Activated B cell treated with CpG ODN at 0.5 μM for 24 hours (primary cell): ENCODE measurements around the gene RXFP2. TPM values are rescaled to one million over a fixed set of nuclear protein-coding genes. Genes with fewer than 3 reads are reported as not detected.

Experiments used
- ATAC-seq: fragments of 200-7000 bp; cut with Tn5 transposase; one replicate; pipeline ENCODE4 v1.10.0; 2021; ENCODE audit warnings: low read depth, mild to moderate bottlenecking, moderate library complexity
- CTCF ChIA-PET: fragments of 350-600 bp; sonication (Branson Sonifier 250); formaldehyde crosslinking; loops from one replicate; lab custom pipeline; 2021; ENCODE audit warnings: antibody characterized with exemption; lab: Charles Lee
- POLR2A ChIA-PET: fragments of 350-600 bp; sonication (Branson Sonifier 250); formaldehyde crosslinking; loops from one replicate; lab custom pipeline; 2021; ENCODE audit warnings: antibody characterized with exemption; lab: Charles Lee
- DNase-seq: peaks from one replicate; pipeline ENCODE4 v3.0.0; 2022
- H3K27ac Mint-ChIP-seq: one replicate; pipeline ENCODE4 v1.8.0; 2020; ENCODE audit warnings: mixed read lengths
- H3K27me3 Mint-ChIP-seq: one replicate; pipeline ENCODE4 v1.8.0; 2021; ENCODE audit warnings: mixed read lengths
- H3K36me3 Mint-ChIP-seq: one replicate; pipeline ENCODE4 v1.8.0; 2021; ENCODE audit warnings: low read depth, mixed read lengths
- H3K4me1 Mint-ChIP-seq: one replicate; pipeline ENCODE4 v1.8.0; 2021; ENCODE audit warnings: mixed read lengths
- H3K4me3 Mint-ChIP-seq: one replicate; pipeline ENCODE4 v1.8.0; 2020; ENCODE audit warnings: mild to moderate bottlenecking, mixed read lengths
- H3K9me3 Mint-ChIP-seq: one replicate; pipeline ENCODE4 v1.8.0; 2020; ENCODE audit warnings: mixed read lengths
- intact Hi-C: fragments of 100-400 bp; cut with micrococcal nuclease; formaldehyde crosslinking; loops from one replicate; pipeline ENCODE4 v1.15.1; 2024
- total RNA-seq: library from RNA; stranded (reverse); gene quantifications from 2 replicates; pipeline ENCODE4 v1.2.3, GENCODE V29; 2022
- TF ChIP-seq, protein P1 (sequence below): fragments of 200-600 bp; IDR thresholded peaks from one replicate; pipeline ENCODE4 v1.8.0; 2022; ENCODE audit warnings: antibody characterized with exemption, mild to moderate bottlenecking

Gene RXFP2
- total RNA-seq, 1 donor from 2014 or later = not detected

DNA sequence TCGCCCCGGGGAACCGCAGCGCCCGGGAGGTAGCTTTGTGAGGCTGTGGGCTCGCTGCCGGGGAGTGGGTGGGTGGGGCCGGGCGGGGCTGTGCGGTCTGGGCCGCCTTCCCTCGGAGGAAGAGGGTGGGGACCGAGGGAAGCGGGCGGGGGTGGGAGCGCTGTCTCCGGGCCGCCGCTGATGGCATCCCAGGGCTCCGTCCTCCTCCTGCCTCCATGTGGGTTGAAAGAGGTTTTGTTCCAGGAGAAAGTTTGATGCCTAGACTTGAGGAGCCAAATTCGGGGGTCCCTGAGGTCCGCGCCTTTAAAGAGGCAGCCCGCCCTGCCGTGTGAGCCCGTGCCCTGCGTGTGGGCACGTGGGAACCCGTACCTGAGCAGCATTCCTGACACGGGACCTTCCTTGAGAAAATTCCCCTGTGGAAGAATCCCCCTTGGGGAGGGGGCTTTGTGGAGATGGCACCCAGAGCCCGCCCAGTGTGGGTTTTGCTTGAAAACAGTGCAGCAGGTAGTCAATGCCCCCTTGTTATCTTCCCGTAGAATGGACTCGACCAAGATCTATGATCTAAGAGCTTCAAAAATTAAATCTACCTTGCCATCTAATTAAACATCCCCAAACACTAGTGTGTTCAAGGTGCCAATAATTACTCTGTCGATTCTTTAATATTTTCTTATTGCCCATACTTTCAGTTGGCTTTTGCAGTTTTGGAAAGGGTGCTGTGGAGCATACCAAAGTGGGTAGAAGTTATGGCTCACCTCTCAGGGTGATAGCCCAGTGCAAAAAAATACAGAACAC is 107.8 kb downstream of the RXFP2 start:
- Mint-ChIP-seq H3K27ac (no peak overlapping the region), H3K9me3 (no peaks in the 10 kb centered on the region), H3K36me3 (no peaks in the 10 kb centered on the region), H3K4me3 (peak overlapping the region; percentile 62), H3K4me1 (peaks cover 9% of the 10 kb centered on the region), H3K27me3 (peaks cover 27% of the 10 kb centered on the region)
- peak; percentile 26 for ATAC-seq
- ChIA-PET CTCF (no interaction called here), POLR2A (interaction anchor here (1.5 kb wide), 1 partner anchor 468 kb away, joined by 5 read pairs; the partner anchor contains the start of genes BRCA2 and ZAR1L)
- no peak for DNase-seq
- intact Hi-C loops = loop anchor here (2.0 to 10.0 kb wide), 7 partner anchors 16 to 1972 kb away; partner anchors contain the start of genes BRCA2, N4BP2L2, PDS5B and RFC3
- TF ChIP-seq, protein P1, sequence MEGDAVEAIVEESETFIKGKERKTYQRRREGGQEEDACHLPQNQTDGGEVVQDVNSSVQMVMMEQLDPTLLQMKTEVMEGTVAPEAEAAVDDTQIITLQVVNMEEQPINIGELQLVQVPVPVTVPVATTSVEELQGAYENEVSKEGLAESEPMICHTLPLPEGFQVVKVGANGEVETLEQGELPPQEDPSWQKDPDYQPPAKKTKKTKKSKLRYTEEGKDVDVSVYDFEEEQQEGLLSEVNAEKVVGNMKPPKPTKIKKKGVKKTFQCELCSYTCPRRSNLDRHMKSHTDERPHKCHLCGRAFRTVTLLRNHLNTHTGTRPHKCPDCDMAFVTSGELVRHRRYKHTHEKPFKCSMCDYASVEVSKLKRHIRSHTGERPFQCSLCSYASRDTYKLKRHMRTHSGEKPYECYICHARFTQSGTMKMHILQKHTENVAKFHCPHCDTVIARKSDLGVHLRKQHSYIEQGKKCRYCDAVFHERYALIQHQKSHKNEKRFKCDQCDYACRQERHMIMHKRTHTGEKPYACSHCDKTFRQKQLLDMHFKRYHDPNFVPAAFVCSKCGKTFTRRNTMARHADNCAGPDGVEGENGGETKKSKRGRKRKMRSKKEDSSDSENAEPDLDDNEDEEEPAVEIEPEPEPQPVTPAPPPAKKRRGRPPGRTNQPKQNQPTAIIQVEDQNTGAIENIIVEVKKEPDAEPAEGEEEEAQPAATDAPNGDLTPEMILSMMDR = no peak

DNA sequence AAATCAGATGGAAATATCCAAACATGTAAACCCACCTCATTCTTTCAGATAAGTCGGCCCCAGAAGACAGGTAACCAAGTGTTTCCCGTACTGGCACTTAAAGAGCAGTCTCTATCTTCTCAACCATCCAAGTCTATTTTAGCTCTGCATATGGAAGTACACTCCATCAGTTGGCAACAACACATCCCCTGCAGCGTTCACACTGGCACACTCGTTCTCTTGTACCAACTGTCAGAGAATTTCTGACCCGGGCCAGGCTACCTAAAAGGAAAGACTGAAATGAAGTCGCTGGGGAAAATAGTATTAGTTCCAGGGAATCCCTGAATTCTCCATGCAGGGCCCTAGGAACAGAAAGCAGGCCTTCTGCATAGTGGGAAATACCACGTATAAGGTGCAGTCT is 109.3 kb downstream of the RXFP2 start:
- peaks cover 20% of the 10 kb centered on the region for H3K27me3 Mint-ChIP-seq
- CTCF ChIA-PET = no interaction called here
- peaks cover 9% of the 10 kb centered on the region for H3K4me1 Mint-ChIP-seq
- H3K27ac Mint-ChIP-seq = no peak overlapping the region
- no peaks in the 10 kb centered on the region for H3K36me3 Mint-ChIP-seq
- DNase-seq (no peak), ATAC-seq (no peak)
- H3K4me3 Mint-ChIP-seq = no peak overlapping the region
- H3K9me3 Mint-ChIP-seq = no peaks in the 10 kb centered on the region
- POLR2A ChIA-PET = no interaction called here
- TF ChIP-seq, protein P1 = no peak
- intact Hi-C loops = loop anchor here (5.0 to 10.0 kb wide), 3 partner anchors 686 to 1694 kb away; partner anchors contain the start of genes N4BP2L2 and PDS5B

DNA sequence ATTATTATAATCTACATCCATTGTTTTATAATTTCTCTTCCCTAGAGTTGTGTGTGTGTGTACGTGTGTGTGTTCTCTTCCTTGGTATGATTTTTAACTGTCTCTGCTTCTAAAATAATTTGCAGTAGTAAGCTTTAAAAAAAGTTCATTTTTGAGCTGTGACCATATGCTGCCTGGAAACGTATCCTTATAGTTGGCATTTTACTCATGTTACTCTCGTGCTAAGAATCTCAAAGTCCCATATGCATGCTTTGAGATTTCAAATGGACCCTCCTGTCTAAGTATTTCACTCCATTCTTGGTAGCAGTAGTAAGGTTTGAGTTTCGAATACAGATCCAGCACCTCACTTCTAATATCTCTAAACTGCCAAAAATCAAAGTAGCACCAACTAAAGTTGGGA is 109.9 kb downstream of the RXFP2 start:
- ChIA-PET POLR2A (no interaction called here), CTCF (no interaction called here)
- Mint-ChIP-seq H3K27me3 (peaks cover 17% of the 10 kb centered on the region), H3K4me3 (no peak overlapping the region), H3K27ac (no peak overlapping the region), H3K4me1 (peaks cover 9% of the 10 kb centered on the region), H3K36me3 (no peaks in the 10 kb centered on the region), H3K9me3 (no peaks in the 10 kb centered on the region)
- DNase-seq = no peak
- intact Hi-C loops = loop anchor here (5.0 to 10.0 kb wide), 3 partner anchors 686 to 1693 kb away; partner anchors contain the start of genes N4BP2L2 and PDS5B
- TF ChIP-seq, protein P1 = no peak
- no peak for ATAC-seq

DNA sequence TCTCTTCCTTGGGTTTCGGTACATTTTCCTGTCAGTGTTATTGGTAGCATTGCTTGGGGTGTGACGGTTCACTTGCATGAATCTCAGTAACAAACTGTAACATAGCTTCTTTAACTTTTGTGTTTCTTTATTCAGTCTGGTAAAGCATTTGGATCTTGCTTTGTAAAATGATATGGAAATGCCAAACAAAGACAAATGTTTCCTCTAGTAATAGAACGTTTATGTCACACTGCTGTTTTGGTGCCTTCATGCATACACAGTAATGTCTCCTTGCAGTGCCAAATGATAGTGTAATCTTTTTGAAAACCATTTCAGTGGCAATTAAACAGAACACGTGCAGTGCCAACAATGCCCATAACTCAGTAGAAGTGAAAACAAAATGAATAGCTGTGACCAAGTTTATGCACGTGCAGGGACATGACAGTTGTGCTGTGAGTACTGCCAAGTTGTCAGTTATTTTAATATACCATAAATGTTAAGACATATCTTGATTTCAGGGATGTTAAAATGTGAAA is 110.8 kb downstream of the RXFP2 start:
- ChIA-PET CTCF (no interaction called here), POLR2A (no interaction called here)
- peaks cover 9% of the 10 kb centered on the region for H3K4me1 Mint-ChIP-seq
- no peaks in the 10 kb centered on the region for H3K36me3 Mint-ChIP-seq
- H3K4me3 Mint-ChIP-seq = no peak overlapping the region
- DNase-seq (no peak), ATAC-seq (no peak)
- no peak overlapping the region for H3K27ac Mint-ChIP-seq
- intact Hi-C loops = no loop called here
- TF ChIP-seq, protein P1 = no peak
- peaks cover 8% of the 10 kb centered on the region for H3K27me3 Mint-ChIP-seq
- H3K9me3 Mint-ChIP-seq = no peaks in the 10 kb centered on the region

DNA sequence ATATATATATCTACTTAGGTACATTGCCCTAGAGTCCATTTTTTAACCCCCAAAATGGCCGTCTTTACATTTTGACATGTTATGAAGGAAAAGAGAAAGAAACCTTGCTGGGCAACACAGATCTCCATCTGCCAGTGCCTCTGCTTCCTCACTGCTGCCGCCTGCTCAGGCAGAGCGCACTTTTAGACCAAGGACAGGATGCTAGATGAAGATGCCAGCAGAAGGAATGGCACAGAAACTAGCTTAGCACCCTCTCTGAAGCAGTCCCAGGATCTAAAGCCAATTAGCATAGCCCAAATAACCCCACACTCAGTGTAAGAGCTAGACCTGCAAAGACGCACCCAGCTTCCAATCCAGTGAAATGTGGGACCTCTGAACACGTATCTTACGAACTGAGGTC is 111.9 kb downstream of the RXFP2 start:
- DNase-seq (no peak), ATAC-seq (no peak)
- H3K27me3 Mint-ChIP-seq = peaks cover 6% of the 10 kb centered on the region
- H3K27ac Mint-ChIP-seq = no peak overlapping the region
- ChIA-PET CTCF (no interaction called here), POLR2A (no interaction called here)
- H3K4me3 Mint-ChIP-seq = no peak overlapping the region
- peaks cover 6% of the 10 kb centered on the region for H3K4me1 Mint-ChIP-seq
- intact Hi-C loops = no loop called here
- H3K36me3 Mint-ChIP-seq = no peaks in the 10 kb centered on the region
- no peaks in the 10 kb centered on the region for H3K9me3 Mint-ChIP-seq
- TF ChIP-seq, protein P1 = no peak
